ENCODE results near the gene ATE1. TPM values are rescaled to one million over a fixed set of nuclear protein-coding genes. Genes with fewer than 3 reads are reported as not detected.

ATE1 gene
- total RNA-seq, 3 donors from 2014 or later (not counting 1 experiment from before 2014, with no cell fraction given) = 30.4 to 40.6 (median 30.5) TPM

GRCh38 chr10:121889212-121889611 lies 38.6 kb downstream of the ATE1 start:
- peaks cover 15% of the 10 kb centered on the region for H3K36me3 ChIP-seq (ENCODE audit: control insufficient read depth, insufficient read depth, low read length)
- H3K27me3 Mint-ChIP-seq (ENCODE audit: low read depth in 2 of 2) = no peaks in the 10 kb centered on the region
- no peaks in the 10 kb centered on the region for H3K9me3 Mint-ChIP-seq

GRCh38 chr10:121886997-121887622 lies 40.7 kb downstream of the ATE1 start:
- no peaks in the 10 kb centered on the region for H3K27me3 ChIP-seq (ENCODE audit: control insufficient read depth, insufficient read depth, low read length)
- no peak overlapping the region for H3K27ac ChIP-seq (ENCODE audit: low read length)
- Mint-ChIP-seq H3K9me3 (no peaks in the 10 kb centered on the region), H3K4me1 (no peaks in the 10 kb centered on the region), H3K27me3 (ENCODE audit: low read depth in 2 of 2) (no peaks in the 10 kb centered on the region), H3K4me3 (no peak overlapping the region), H3K36me3 (no peaks in the 10 kb centered on the region), H3K27ac (peak overlapping the region in 1 of 2 donors; percentile 50)
- H3K4me1 ChIP-seq (ENCODE audit: control insufficient read depth, insufficient read depth, low read length) = no peaks in the 10 kb centered on the region
- DNase-seq (peak; percentile 20 to 61), ATAC-seq (peak; percentile 64 to 80 (median 69))
- intact Hi-C loops (cut with micrococcal nuclease) = no loop called here
- H3K9me3 ChIP-seq (ENCODE audit: control insufficient read depth, insufficient read depth, low read length) = no peaks in the 10 kb centered on the region
- WGBS (ENCODE audit: insufficient coverage) = 59% methylated on average over 6 of the region's 7 CpGs
- H3K36me3 ChIP-seq (ENCODE audit: control insufficient read depth, insufficient read depth, low read length) = peaks cover 12% of the 10 kb centered on the region
- TF ChIP-seq CTCF (IDR thresholded peaks at IDR 0.05) = peak; percentile 54
- no peak overlapping the region for H3K4me3 ChIP-seq (ENCODE audit: low read length)

More at GRCh38 chr10:121889212-121889611, 38.6 kb downstream of the ATE1 start:
- Histone ChIP-seq H3K4me1 (ENCODE audit: control insufficient read depth, insufficient read depth, low read length) (no peaks in the 10 kb centered on the region), H3K27me3 (ENCODE audit: control insufficient read depth, insufficient read depth, low read length) (no peaks in the 10 kb centered on the region), H3K9me3 (ENCODE audit: control insufficient read depth, insufficient read depth, low read length) (no peaks in the 10 kb centered on the region), H3K4me3 (ENCODE audit: low read length) (no peak overlapping the region), H3K27ac (ENCODE audit: low read length) (no peak overlapping the region)
- DNase-seq (no peak), ATAC-seq (no peak)
- Mint-ChIP-seq H3K36me3 (no peaks in the 10 kb centered on the region), H3K4me1 (no peaks in the 10 kb centered on the region), H3K27ac (no peak overlapping the region), H3K4me3 (no peak overlapping the region)
- 96% methylated on average over 2 of the region's 5 CpGs for WGBS (ENCODE audit: insufficient coverage)
- no peak for TF ChIP-seq CTCF (IDR thresholded peaks at IDR 0.05)
- intact Hi-C loops (cut with micrococcal nuclease) = no loop called here

- 71% methylated on average over 3 of the region's 5 CpGs for WGBS (ENCODE audit: insufficient coverage)
- no peak for DNase-seq
- H3K9me3 ChIP-seq (ENCODE audit: control insufficient read depth, insufficient read depth, low read length) = no peaks in the 10 kb centered on the region
- no peaks in the 10 kb centered on the region for H3K4me1 ChIP-seq (ENCODE audit: control insufficient read depth, insufficient read depth, low read length)
- no peak for TF ChIP-seq CTCF (IDR thresholded peaks at IDR 0.05)
- Mint-ChIP-seq H3K27ac (no peak overlapping the region), H3K4me1 (no peaks in the 10 kb centered on the region), H3K36me3 (no peaks in the 10 kb centered on the region), H3K4me3 (no peak overlapping the region), H3K27me3 (ENCODE audit: low read depth in 2 of 2) (no peaks in the 10 kb centered on the region), H3K9me3 (no peaks in the 10 kb centered on the region)
- no peaks in the 10 kb centered on the region for H3K27me3 ChIP-seq (ENCODE audit: control insufficient read depth, insufficient read depth, low read length)
- no peak overlapping the region for H3K4me3 ChIP-seq (ENCODE audit: low read length)
- intact Hi-C loops (cut with micrococcal nuclease) = no loop called here
- H3K27ac ChIP-seq (ENCODE audit: low read length) = no peak overlapping the region
- no peak for ATAC-seq
- H3K36me3 ChIP-seq (ENCODE audit: control insufficient read depth, insufficient read depth, low read length) = peaks cover 11% of the 10 kb centered on the region
Measured at GRCh38 chr10:121886181-121886580, 41.6 kb downstream of the ATE1 start.

- Mint-ChIP-seq H3K9me3 (no peaks in the 10 kb centered on the region), H3K27ac (no peak overlapping the region), H3K27me3 (ENCODE audit: low read depth in 2 of 2) (no peaks in the 10 kb centered on the region), H3K4me1 (no peaks in the 10 kb centered on the region), H3K4me3 (no peak overlapping the region), H3K36me3 (no peaks in the 10 kb centered on the region)
- DNase-seq (no peak), ATAC-seq (no peak)
- Histone ChIP-seq H3K36me3 (ENCODE audit: control insufficient read depth, insufficient read depth, low read length) (peaks cover 7% of the 10 kb centered on the region), H3K9me3 (ENCODE audit: control insufficient read depth, insufficient read depth, low read length) (no peaks in the 10 kb centered on the region), H3K27ac (ENCODE audit: low read length) (no peak overlapping the region), H3K27me3 (ENCODE audit: control insufficient read depth, insufficient read depth, low read length) (no peaks in the 10 kb centered on the region), H3K4me1 (ENCODE audit: control insufficient read depth, insufficient read depth, low read length) (no peaks in the 10 kb centered on the region), H3K4me3 (ENCODE audit: low read length) (no peak overlapping the region)
- TF ChIP-seq CTCF (IDR thresholded peaks at IDR 0.05) = no peak
- intact Hi-C loops (cut with micrococcal nuclease) = no loop called here
Measured at GRCh38 chr10:121880895-121881294, 46.9 kb downstream of the ATE1 start.
